ENCODE measurements around the gene ADARB1. TPM values are rescaled to one million over a fixed set of nuclear protein-coding genes. Genes with fewer than 3 reads are reported as not detected.

ADARB1 gene
- total and polyA plus RNA-seq, 9 of the 15 experiments (the other 6 are each of a cell fraction or from before 2014, with no cell fraction given) = 6.7 to 16.0 (median 8.3) TPM

DNA sequence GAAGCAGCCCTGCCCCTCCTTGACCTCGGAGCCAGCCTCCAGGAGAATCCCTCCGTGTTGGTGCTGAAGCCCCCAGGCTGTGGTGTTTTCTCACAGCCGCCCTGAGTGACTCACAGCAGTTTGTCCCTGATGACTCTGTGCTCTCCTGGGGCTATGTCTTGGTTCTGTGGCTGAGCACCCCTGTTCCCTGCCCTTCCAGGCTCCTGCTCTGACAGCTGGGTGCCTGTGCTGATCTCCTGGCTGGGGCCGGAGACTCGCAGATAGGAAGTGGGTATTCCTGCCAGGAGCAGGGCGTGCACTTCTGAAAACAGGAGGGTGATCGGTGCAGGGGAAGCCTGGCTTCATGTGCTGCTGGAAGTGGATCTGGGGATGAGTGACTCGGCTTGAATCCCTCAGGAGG lies 178.8 kb downstream of the ADARB1 start:
- BruUV-seq (replicated peaks) = no TSS peak
- CTCF ChIA-PET (ENCODE audit: low intra/inter-chr PET ratio) = no interaction called here

More for the DNA sequence above, 178.8 kb downstream of the ADARB1 start:
- Histone ChIP-seq H2AFZ (ENCODE audit: low read depth, low read length) (no peak overlapping the region), H3K4me2 (ENCODE audit: insufficient read depth, low read length) (no peak overlapping the region), H3K27me3 (ENCODE audit: control insufficient read depth in 2 of 2, insufficient read depth in 2 of 2, low read length in 2 of 2) (peaks cover 26 to 65% of the 10 kb centered on the region in 2 experiments; a peak in 4 of 5 replicates), H3K9me1 (ENCODE audit: control insufficient read depth, insufficient read depth, low read length) (no peaks in the 10 kb centered on the region), H3K4me1 (replicated peaks in 1 of 2; ENCODE audit: control insufficient read depth in 2 of 2, insufficient read depth in 2 of 2, low read length in 2 of 2) (peaks cover 23 to 51% of the 10 kb centered on the region in 2 experiments), H3K27ac (ENCODE audit: extremely low read depth, low read depth, low read length) (no peak overlapping the region), H3K79me2 (ENCODE audit: control insufficient read depth, insufficient read depth, low read length) (no peaks in the 10 kb centered on the region), H4K20me1 (replicated peaks; ENCODE audit: control insufficient read depth, insufficient read depth, low read length) (peaks cover 19% of the 10 kb centered on the region; the same call in 1 of the 2 replicates), H3K36me3 (ENCODE audit: control insufficient read depth, insufficient read depth, low read length) (no peaks in the 10 kb centered on the region), H3K9ac (ENCODE audit: insufficient read depth in 1 of 2, low read depth in 2 of 2, low read length in 2 of 2) (peak overlapping the region in 1 of 2 experiments; percentile 54; a peak in 2 of 4 replicates), H3K4me3 (no peak overlapping the region), H3K9me3 (replicated peaks; ENCODE audit: control insufficient read depth, insufficient read depth, low read depth, low read length) (0 out of 2 replicates have a peak, but pooled peaks cover 2% of the 10 kb centered on the region)
- TF ChIP-seq, protein P1, sequence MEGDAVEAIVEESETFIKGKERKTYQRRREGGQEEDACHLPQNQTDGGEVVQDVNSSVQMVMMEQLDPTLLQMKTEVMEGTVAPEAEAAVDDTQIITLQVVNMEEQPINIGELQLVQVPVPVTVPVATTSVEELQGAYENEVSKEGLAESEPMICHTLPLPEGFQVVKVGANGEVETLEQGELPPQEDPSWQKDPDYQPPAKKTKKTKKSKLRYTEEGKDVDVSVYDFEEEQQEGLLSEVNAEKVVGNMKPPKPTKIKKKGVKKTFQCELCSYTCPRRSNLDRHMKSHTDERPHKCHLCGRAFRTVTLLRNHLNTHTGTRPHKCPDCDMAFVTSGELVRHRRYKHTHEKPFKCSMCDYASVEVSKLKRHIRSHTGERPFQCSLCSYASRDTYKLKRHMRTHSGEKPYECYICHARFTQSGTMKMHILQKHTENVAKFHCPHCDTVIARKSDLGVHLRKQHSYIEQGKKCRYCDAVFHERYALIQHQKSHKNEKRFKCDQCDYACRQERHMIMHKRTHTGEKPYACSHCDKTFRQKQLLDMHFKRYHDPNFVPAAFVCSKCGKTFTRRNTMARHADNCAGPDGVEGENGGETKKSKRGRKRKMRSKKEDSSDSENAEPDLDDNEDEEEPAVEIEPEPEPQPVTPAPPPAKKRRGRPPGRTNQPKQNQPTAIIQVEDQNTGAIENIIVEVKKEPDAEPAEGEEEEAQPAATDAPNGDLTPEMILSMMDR (IDR thresholded peaks at IDR 0.05 in 2 of 3, conservative IDR thresholded peaks at IDR 0.05 in 1 of 3; ENCODE audit: insufficient read depth in 2 of 3, low read depth in 1 of 3, low read length in 3 of 3) = no peak
- TF ChIP-seq MTF1 (CRISPR knock-in tag; IDR thresholded peaks at IDR 0.05; ENCODE audit: borderline replicate concordance) (no peak), DIDO1 (tag; IDR thresholded peaks at IDR 0.05; ENCODE audit: low read depth) (no peak), PCBP2 (IDR thresholded peaks at IDR 0.05; ENCODE audit: low read depth, low read length, poor library complexity, severe bottlenecking) (no peak)
- TF ChIP-seq, protein P2, sequence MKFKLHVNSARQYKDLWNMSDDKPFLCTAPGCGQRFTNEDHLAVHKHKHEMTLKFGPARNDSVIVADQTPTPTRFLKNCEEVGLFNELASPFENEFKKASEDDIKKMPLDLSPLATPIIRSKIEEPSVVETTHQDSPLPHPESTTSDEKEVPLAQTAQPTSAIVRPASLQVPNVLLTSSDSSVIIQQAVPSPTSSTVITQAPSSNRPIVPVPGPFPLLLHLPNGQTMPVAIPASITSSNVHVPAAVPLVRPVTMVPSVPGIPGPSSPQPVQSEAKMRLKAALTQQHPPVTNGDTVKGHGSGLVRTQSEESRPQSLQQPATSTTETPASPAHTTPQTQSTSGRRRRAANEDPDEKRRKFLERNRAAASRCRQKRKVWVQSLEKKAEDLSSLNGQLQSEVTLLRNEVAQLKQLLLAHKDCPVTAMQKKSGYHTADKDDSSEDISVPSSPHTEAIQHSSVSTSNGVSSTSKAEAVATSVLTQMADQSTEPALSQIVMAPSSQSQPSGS (CRISPR knock-in tag; IDR thresholded peaks at IDR 0.05) = no peak
- TF ChIP-seq, protein P3, sequence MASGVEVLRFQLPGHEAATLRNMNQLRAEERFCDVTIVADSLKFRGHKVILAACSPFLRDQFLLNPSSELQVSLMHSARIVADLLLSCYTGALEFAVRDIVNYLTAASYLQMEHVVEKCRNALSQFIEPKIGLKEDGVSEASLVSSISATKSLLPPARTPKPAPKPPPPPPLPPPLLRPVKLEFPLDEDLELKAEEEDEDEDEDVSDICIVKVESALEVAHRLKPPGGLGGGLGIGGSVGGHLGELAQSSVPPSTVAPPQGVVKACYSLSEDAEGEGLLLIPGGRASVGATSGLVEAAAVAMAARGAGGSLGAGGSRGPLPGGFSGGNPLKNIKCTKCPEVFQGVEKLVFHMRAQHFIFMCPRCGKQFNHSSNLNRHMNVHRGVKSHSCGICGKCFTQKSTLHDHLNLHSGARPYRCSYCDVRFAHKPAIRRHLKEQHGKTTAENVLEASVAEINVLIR (CRISPR knock-in tag; IDR thresholded peaks at IDR 0.05) = no peak
- TF ChIP-seq, protein P4, sequence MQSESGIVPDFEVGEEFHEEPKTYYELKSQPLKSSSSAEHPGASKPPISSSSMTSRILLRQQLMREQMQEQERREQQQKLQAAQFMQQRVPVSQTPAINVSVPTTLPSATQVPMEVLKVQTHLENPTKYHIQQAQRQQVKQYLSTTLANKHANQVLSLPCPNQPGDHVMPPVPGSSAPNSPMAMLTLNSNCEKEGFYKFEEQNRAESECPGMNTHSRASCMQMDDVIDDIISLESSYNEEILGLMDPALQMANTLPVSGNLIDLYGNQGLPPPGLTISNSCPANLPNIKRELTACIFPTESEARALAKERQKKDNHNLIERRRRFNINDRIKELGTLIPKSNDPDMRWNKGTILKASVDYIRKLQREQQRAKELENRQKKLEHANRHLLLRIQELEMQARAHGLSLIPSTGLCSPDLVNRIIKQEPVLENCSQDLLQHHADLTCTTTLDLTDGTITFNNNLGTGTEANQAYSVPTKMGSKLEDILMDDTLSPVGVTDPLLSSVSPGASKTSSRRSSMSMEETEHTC (IDR thresholded peaks at IDR 0.05) = no peak
- no peak for FAIRE-seq
- in situ Hi-C loops (cut with MboI) (no loop called here), intact Hi-C loops (cut with micrococcal nuclease) (no loop called here)
- no peak for DNase-seq (ENCODE audit: extremely low read depth in 1 of 4, low spot score in 3 of 4)
- no peak for ATAC-seq
- POLR2A ChIA-PET = no interaction called here
- 2% methylated on average over 8 of the region's 8 CpGs for WGBS (ENCODE audit: insufficient coverage, low coverage, missing lambda C conversion rate)

Measured in K562 (cell line).